Stomach smooth muscle (tissue), 2 donors: ENCODE measurements around the gene STX4.

Experiments used
- H3K27ac ChIP-seq: one replicate; pipeline ENCODE4 v1.7.0; 2013; ENCODE audit warnings: mild to moderate bottlenecking, low read length, inconsistent platforms
- H3K27me3 ChIP-seq, 2 donors: one replicate each; pipeline ENCODE4 v1.7.0; 2013; ENCODE audit warnings: low read length in 2 of 2; ENCODE audit not compliant: insufficient read depth in 2 of 2, control insufficient read depth in 1 of 2
- H3K36me3 ChIP-seq, 2 donors: one replicate each; pipeline ENCODE4 v1.7.0; 2013; ENCODE audit warnings: low read length in 2 of 2; ENCODE audit not compliant: control insufficient read depth in 2 of 2, insufficient read depth in 2 of 2
- H3K4me1 ChIP-seq: one replicate; pipeline ENCODE4 v1.7.0; 2013; ENCODE audit warnings: low read length; ENCODE audit not compliant: control insufficient read depth, insufficient read depth
- H3K4me3 ChIP-seq, 2 donors: one replicate each; pipeline ENCODE4 v1.7.0; 2013; ENCODE audit warnings: low read length in 2 of 2
- H3K9ac ChIP-seq, 2 donors: one replicate each; pipeline ENCODE4 v1.7.0; 2013; ENCODE audit warnings: low read length in 2 of 2, mild to moderate bottlenecking in 1 of 2
- H3K9me3 ChIP-seq, 2 donors: one replicate each; pipeline ENCODE4 v1.7.0; 2013; ENCODE audit warnings: low read length in 2 of 2; ENCODE audit not compliant: control insufficient read depth in 2 of 2
- donor health status: healthy.
- donor health status: Pancreatic carcinoma.

The STX4 gene

DNA sequence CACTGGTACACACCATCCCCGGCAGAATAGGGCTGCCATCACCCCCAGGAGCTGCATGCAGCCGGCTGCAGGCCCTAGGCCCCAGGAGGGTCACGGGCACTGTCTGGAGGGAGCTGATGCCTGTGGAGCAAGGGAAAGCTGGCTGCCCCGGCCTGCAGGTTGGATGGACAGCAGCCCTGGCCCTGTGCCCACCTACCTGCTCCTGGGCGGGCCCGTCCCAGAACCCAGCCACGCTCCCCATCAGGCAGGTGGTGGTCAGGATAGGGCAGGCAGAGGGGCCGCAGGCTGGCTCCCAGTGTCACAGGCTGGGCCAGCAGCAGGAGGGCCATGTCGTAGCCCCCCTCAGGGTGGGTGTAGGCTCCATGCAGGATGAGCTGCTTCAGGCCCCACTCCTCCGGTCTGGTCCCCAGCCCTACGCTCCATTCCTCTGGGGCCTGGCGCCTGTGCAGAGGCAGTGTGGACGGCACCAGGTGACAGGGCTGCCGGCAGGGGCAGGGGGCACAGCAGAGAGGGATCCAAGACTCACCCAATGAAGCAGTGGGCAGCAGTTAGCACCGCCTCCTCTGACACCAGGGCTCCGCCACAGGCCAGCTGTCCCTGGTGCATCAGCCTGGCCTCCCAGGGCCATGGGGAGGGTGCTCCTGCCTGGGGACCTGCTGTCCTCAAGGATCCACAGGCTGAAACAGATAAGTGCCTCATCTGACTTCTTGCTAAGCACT, 51.4 kb downstream of the STX4 start:
- H3K27ac ChIP-seq: no peak overlapping the region
- H3K36me3 ChIP-seq: peaks cover 24 to 34% of the 10 kb centered on the region in 2 donors
- no peaks in the 10 kb centered on the region for H3K27me3 ChIP-seq
- no peak overlapping the region for H3K4me3 ChIP-seq
- no peak overlapping the region for H3K9ac ChIP-seq
- H3K9me3 ChIP-seq: no peaks in the 10 kb centered on the region
- H3K4me1 ChIP-seq: peaks cover 2% of the 10 kb centered on the region

DNA sequence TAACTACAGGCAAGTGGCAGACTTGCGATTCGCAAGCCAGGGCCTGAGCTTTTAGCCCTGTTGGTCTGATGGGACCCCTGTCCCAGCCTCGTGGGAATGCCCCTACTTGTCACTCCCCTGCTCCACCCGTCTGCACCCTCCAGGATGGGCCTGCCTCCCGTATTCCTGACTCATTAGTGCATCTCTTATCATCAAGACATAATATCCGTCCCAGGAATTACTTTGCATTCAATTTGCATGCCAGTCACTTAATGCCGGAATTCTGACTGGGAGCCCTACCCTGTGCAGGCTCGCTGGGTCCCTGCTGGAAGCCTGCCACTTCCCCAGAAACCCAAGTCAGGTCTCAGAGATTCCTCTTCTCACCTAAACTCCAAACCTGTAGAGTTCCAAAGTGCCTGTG, 52.1 kb downstream of the STX4 start:
- Histone ChIP-seq H3K27ac (no peak overlapping the region), H3K9me3 (no peaks in the 10 kb centered on the region), H3K27me3 (no peaks in the 10 kb centered on the region), H3K4me1 (peaks cover 2% of the 10 kb centered on the region), H3K9ac (no peak overlapping the region), H3K4me3 (no peak overlapping the region), H3K36me3 (peaks cover 20 to 30% of the 10 kb centered on the region in 2 donors)

DNA sequence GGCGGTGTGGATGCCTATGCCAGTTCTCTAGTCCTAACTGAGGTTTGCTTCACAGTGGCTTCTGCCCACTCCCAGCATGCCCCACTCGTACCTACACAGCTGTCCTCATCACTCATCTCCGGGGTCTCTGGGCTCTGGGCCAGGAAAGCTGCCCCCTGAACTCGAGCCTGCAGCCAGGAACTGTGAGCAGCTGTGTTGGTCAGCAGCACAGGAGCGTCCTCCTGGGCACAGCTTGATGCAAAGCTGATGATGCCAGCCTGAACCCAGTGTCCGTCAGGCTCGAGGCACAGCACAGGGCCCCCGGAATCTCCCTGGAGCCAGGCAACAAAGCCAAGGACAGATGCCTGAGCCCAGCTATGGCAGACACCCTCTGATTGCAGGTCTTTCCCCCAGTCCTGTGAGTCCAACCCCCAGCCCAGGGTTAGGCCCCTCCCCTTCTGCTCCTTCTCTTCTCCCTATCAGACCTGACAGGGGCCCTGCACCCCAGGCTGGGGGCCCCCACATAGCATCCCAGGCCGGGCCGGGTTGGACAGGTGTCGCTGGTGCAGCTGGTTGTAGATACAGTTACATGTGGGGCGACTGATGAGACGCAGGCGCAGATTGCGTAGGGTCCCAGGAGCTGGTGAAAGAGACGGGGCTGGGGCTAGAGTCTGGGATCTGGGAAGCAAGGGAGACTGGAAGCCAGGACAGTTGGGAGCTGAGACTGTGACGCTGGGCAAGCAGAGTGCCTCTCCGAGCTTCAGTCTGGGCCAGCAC, 52.7 kb downstream of the STX4 start:
- Histone ChIP-seq H3K4me1 (peaks cover 2% of the 10 kb centered on the region), H3K9me3 (no peaks in the 10 kb centered on the region), H3K27me3 (no peaks in the 10 kb centered on the region), H3K27ac (no peak overlapping the region), H3K9ac (no peak overlapping the region), H3K4me3 (no peak overlapping the region), H3K36me3 (peaks cover 16 to 31% of the 10 kb centered on the region in 2 donors)

DNA sequence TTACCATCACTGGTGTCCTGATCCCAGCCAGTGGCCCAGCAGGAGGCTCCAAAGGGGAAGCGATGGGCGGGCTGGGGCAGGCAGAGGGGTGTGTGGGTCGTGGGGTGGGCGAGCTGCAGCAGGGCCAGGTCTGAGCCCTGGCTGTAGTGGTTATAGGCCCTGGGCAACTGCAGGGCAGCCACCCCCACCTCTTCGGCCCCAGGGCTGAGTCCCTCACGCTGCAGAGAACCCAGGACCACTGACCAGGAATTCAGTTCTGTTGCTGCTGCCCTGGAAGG, 53.2 kb downstream of the STX4 start:
- no peaks in the 10 kb centered on the region for H3K27me3 ChIP-seq
- peaks cover 14 to 30% of the 10 kb centered on the region in 2 donors for H3K36me3 ChIP-seq
- no peak overlapping the region for H3K27ac ChIP-seq
- no peak overlapping the region for H3K4me3 ChIP-seq
- no peak overlapping the region for H3K9ac ChIP-seq
- no peaks in the 10 kb centered on the region for H3K9me3 ChIP-seq
- peaks cover 2% of the 10 kb centered on the region for H3K4me1 ChIP-seq

DNA sequence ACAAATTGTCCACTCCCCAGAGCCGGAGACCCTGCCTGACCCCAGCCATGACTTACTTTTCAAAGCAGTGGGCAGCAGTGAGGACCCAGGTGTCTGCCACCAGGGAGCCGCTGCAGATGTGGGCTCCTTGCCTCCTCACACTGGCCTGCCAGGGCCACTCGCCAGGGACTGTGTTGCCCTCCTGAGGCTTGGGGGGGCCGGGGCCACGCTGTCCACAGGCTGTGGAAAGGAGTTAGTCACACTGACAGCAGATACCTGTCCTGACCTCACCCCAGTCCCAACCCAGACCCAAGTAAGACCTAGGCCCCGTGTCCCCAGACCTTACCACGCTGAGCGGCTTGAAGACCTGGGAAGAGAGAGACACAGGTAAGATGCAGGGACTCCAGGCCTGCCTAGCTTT, 54.1 kb downstream of the STX4 start:
- Histone ChIP-seq H3K27ac (no peak overlapping the region), H3K9ac (no peak overlapping the region), H3K9me3 (no peaks in the 10 kb centered on the region), H3K27me3 (no peaks in the 10 kb centered on the region), H3K36me3 (peaks cover 14 to 27% of the 10 kb centered on the region in 2 donors), H3K4me3 (no peak overlapping the region), H3K4me1 (no peaks in the 10 kb centered on the region)

DNA sequence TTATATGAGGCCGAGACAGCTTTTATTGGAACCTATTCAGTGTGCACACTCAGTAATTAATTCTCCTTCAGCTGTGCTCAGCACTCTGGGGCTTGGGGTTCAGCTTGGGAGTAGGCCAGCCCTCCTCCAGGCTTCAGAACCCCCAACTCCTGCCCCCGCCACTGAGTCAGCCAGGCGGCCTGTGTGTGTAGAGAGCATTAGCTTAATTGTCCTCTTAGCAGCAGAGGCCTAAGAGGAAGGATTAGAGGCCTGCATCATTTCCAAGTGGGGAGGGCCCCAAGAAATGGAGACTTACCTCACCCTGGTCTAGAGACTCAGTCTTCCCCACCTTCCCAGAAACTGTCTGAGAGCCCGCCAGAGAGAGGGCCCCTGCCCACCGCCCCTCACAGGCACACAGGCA, 54.6 kb downstream of the STX4 start:
- Histone ChIP-seq H3K27me3 (no peaks in the 10 kb centered on the region), H3K4me3 (no peak overlapping the region), H3K36me3 (peaks cover 14 to 26% of the 10 kb centered on the region in 2 donors), H3K9me3 (no peaks in the 10 kb centered on the region), H3K9ac (no peak overlapping the region), H3K27ac (no peak overlapping the region), H3K4me1 (no peaks in the 10 kb centered on the region)

DNA sequence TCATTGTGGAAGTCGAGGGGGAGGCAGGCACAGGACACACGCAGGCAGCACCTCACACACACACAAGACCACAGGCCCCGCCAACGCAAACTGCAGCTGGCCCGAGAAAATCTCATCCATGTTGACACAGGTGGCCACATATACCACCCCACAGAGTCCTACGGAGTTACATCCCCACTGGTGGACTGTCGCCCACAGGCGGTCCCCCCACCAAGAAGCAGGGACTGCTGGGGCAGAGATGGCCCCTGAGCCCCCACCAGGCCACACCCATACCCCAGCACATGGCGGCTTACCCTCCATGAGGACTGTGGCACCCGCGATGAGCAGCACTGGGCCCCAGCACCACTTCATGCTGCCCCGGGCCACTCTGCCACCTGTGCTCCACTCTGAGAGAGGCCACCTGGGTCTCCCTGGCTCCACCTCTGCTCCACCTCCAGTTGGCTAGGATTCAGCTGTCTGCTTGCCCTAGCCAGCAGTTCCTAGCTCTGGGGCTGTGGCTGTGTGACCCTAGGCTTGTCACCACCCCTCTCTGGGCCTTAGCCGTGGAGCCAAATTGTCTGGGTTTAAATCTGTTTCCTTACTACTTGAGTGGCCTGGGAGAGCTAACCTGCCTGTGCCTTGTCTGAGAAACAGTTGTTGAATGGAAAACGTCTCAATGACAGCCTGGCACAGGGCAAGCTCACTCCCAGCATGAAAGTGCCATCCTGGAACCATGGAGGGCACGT, 55.3 kb downstream of the STX4 start, which contains the start of gene PRSS53:
TSS of gene PRSS53 (minus strand) at position 485 of the 725 bp plus-strand sequence. CDS start at position 351, 134 bp downstream.
- H3K36me3 ChIP-seq: peaks cover 12 to 23% of the 10 kb centered on the region in 2 donors
- no peak within 1 kb of the TSS for H3K27ac ChIP-seq
- no peaks in the 10 kb centered on the region for H3K9me3 ChIP-seq
- peaks cover 2% of the 10 kb centered on the region for H3K4me1 ChIP-seq
- H3K27me3 ChIP-seq: no peaks in the 10 kb centered on the region
- no peak within 1 kb of the TSS for H3K9ac ChIP-seq
- no peak within 1 kb of the TSS for H3K4me3 ChIP-seq

DNA sequence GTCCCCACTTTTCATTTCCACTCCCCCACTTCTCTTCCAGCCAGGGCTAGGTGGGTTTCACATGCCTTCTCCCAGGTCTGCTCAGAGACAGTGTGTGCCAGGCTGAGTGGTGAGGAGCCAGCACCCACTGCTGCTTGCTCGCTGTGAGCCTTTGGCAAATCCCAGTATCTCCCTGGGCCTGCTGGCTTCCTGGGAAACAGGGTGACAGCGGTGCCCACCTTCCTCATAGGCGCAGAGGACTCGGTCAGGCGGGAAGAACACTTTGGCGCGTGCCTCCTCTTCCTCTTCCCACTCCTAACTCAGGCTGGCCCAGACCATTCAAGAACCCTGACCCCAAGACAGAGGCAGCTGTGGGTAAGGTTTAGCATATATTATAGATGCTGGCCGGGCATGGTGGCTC, 55.8 kb downstream of the STX4 start:
- Histone ChIP-seq H3K4me3 (no peak overlapping the region), H3K27me3 (no peaks in the 10 kb centered on the region), H3K4me1 (peaks cover 5% of the 10 kb centered on the region), H3K9me3 (no peaks in the 10 kb centered on the region), H3K9ac (no peak overlapping the region), H3K36me3 (peaks cover 9 to 20% of the 10 kb centered on the region in 2 donors), H3K27ac (no peak overlapping the region)
